GM19035 (cell line): Measurements from ENCODE around the gene RBMY1B.
"Not testable (repeated sequence)": the region's sequence is repeated elsewhere in the genome, so short reads cannot be mapped to it uniquely, and the experiment has no call there.

Experiments used
- ATAC-seq: cut with Tn5 transposase; IDR thresholded peaks from one replicate; pipeline ENCODE4 v1.9.1; 2021; ENCODE audit not compliant: unreplicated experiment

The RBMY1B gene

DNA sequence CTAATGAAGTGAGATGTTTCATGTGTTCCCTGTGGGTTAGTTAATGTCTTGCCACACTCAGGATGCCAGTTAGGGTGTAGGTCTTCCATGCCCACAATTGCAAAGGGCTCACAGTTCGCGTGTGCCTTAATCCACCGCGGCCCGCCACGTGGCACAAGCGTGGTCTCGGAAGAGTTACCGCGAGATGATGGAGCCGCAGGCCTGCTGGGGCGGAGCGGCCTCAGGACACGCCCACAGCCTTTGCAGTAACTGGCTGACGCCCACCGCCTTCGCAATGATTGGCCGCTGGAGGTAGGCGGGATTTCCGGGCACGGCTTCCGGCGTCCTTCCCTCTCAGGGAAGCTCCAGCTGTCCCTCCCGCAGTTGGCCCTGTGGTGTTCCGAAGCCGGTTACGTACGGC lies at the start of gene RBMY1B:
Gene RBMY1B, plus strand, starts transcription at position 301 of the 400 bp plus-strand sequence. CDS start 2,013 bp downstream, outside the sequence.
- not testable (repeated sequence) for ATAC-seq

GRCh38 chrY:21462915-21463314 lies 48.2 kb upstream of the RBMY1B start:
- ATAC-seq: not testable (repeated sequence)

DNA sequence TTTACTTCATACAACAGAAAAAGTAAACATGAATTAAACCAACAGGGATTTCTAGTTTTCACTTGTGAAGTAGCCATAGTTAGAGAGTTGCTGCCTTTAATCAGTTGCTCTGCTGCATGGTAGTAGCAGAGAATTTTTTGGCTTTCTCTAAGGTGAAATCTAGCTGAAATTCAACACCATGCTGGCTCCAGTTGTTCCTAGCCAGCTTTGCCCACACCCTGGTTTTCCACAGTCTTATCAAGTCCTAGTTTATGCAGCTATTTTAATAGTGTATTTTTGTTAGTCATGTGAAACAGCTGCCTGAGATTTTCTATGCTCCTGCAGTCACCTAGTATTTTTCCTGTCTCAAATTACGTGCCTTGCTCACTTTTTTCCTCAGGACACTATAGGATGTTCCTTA lies 28.2 kb upstream of the RBMY1B start:
- no peak for ATAC-seq

- not testable (repeated sequence) for ATAC-seq
Measured at GRCh38 chrY:21534579-21534978, 23.4 kb downstream of the RBMY1B start, which contains the start of gene RBMY1A1. RBMY1A1 (plus strand) TSS chrY:21534879; CDS start chrY:21536892, 2,013 bp downstream.

GRCh38 chrY:21559316-21559984 lies 48.3 kb downstream of the RBMY1B start:
- peak; percentile 86 for ATAC-seq
